A549 (cell line): ENCODE measurements around the gene HSH2D. TPM values are rescaled to one million over a fixed set of nuclear protein-coding genes. Genes with fewer than 3 reads are reported as not detected.

ENCODE experiments used
- ATAC-seq, 2 experiments: fragments of 200-7000 bp in 1 of 2; fragments of >200 bp in 1 of 2; cut with Nextera tagmentation in 1 of 2; cut with Tn5 transposase in 1 of 2; 3 replicates each; pipeline versions ENCODE4 v1.8.0 to v1.9.1; 2018 to 2020; ENCODE audit warnings: mild to moderate bottlenecking in 1 of 2, moderate library complexity in 1 of 2
- CTCF ChIA-PET: fragments of 300-600 bp; sonication (Branson Sonifier 250); formaldehyde crosslinking; extraction: SDS; loops from one replicate; lab custom pipeline; 2021; ENCODE audit warnings: antibody characterized with exemption, inconsistent platforms; lab: Yijun Ruan, JAX
- POLR2A ChIA-PET: fragments of 350-600 bp; formaldehyde crosslinking; extraction: SDS; loops from one replicate; lab custom pipeline; 2021; ENCODE audit warnings: antibody characterized with exemption, inconsistent platforms; lab: Yijun Ruan, JAX
- DNase-seq, 2 experiments: peaks; one replicate each; pipeline versions ENCODE4 v3.0.0 to v3.0.0-alpha.2; 2011 to 2016; ENCODE audit warnings: low read depth in 1 of 2, low spot score in 1 of 2
- FAIRE-seq: peaks from 2 replicates; lab custom pipeline; 2011; peaks lifted over from hg19 to GRCh38; lab: Jason Lieb, UNC
- H3K27ac ChIP-seq, 2 experiments: fragments of >200 bp; sonication (Bioruptor Twin); formaldehyde crosslinking; 3 replicates each; pipeline ENCODE4 v1.5.1; 2016 to 2017
- H3K4me1 ChIP-seq: fragments of >200 bp; sonication (Bioruptor Twin); formaldehyde crosslinking; 3 replicates; pipeline ENCODE4 v1.6.1; 2016
- H3K4me2 ChIP-seq: fragments of >200 bp; sonication (Bioruptor Twin); formaldehyde crosslinking; 3 replicates; pipeline ENCODE4 v1.6.1; 2016
- H3K4me3 ChIP-seq: fragments of >200 bp; sonication (Bioruptor Twin); formaldehyde crosslinking; 3 replicates; pipeline ENCODE4 v1.5.1; 2016
- H3K9me3 ChIP-seq: fragments of >200 bp; sonication (Bioruptor Twin); formaldehyde crosslinking; 3 replicates; pipeline ENCODE4 v1.6.1; 2016
- CEBPB ChIP-seq, 2 experiments: fragments of >200 bp in 1 of 2; sonication (Bioruptor Twin) in 1 of 2; formaldehyde crosslinking in 1 of 2; IDR thresholded peaks; 2 replicates each; pipeline ENCODE4 v1.6.1; 2012 to 2016
- EP300 ChIP-seq, 2 experiments: fragments of >200 bp; sonication (Bioruptor Twin); formaldehyde crosslinking; IDR thresholded peaks; 2 replicates in 1 of 2; 3 replicates in 1 of 2; pipeline ENCODE4 v1.6.1; 2016 to 2017
- FOSB ChIP-seq: fragments of 250-450 bp; sonication (Bioruptor Pico); IDR thresholded peaks from 2 replicates; pipeline ENCODE4 v1.5.0; 2020; ENCODE audit warnings: mild to moderate bottlenecking, moderate library complexity
- FOSL2 ChIP-seq, 2 experiments: fragments of 450-650 bp in 1 of 2; fragments of >200 bp in 1 of 2; sonication (Bioruptor Twin) in 1 of 2; formaldehyde crosslinking; IDR thresholded peaks; 2 replicates each; pipeline versions ENCODE4 v1.5.0 to v1.6.1; 2016 to 2020; ENCODE audit warnings: mild to moderate bottlenecking in 1 of 2, moderate library complexity in 1 of 2
- GATA3 ChIP-seq: IDR thresholded peaks from 2 replicates; pipeline ENCODE4 v1.6.1; 2012; ENCODE audit warnings: borderline replicate concordance
- HOXA7 ChIP-seq: fragments of 250-450 bp; sonication (Bioruptor Pico); IDR thresholded peaks from 2 replicates; pipeline ENCODE4 v1.5.0; 2020; ENCODE audit warnings: mild to moderate bottlenecking, moderate library complexity
- HOXB13 ChIP-seq: fragments of 250-450 bp; sonication (Bioruptor Pico); IDR thresholded peaks from 2 replicates; pipeline ENCODE4 v1.5.0; 2020; ENCODE audit warnings: low read depth, mild to moderate bottlenecking, moderate library complexity
- JUNB ChIP-seq: fragments of >200 bp; sonication (Bioruptor Twin); formaldehyde crosslinking; IDR thresholded peaks from 2 replicates; pipeline ENCODE4 v1.6.1; 2016
- KDM1A ChIP-seq: fragments of 200-600 bp; sonication (generic); IDR thresholded peaks from 2 replicates; pipeline ENCODE4 v1.6.1; 2016; ENCODE audit warnings: low read depth, mild to moderate bottlenecking
- KDM5A ChIP-seq: fragments of 200-600 bp; sonication (generic); IDR thresholded peaks from 2 replicates; pipeline ENCODE4 v1.6.1; 2016; ENCODE audit warnings: antibody characterized with exemption, mild to moderate bottlenecking
- MAZ ChIP-seq: fragments of 150-350 bp; IDR thresholded peaks from 2 replicates; pipeline ENCODE4 v1.6.1; 2014; ENCODE audit warnings: antibody characterized with exemption, low read depth, low read length, borderline replicate concordance
- NFE2L2 ChIP-seq: fragments of 150-350 bp; conservative IDR thresholded peaks from 2 replicates; pipeline ENCODE4 v1.6.1; 2014; ENCODE audit warnings: low read length
- NPAS2 ChIP-seq: fragments of 250-450 bp; sonication (Bioruptor Pico); IDR thresholded peaks from 2 replicates; pipeline ENCODE4 v1.8.0; 2022; ENCODE audit warnings: mild to moderate bottlenecking, moderate library complexity, borderline replicate concordance
- NR3C1 ChIP-seq: fragments of >200 bp; sonication (Bioruptor Twin); formaldehyde crosslinking; IDR thresholded peaks from 3 replicates; pipeline ENCODE4 v1.6.1; 2017
- RARB ChIP-seq: fragments of 250-450 bp; sonication (Bioruptor Pico); IDR thresholded peaks from 2 replicates; pipeline ENCODE4 v1.8.0; 2021; ENCODE audit warnings: mild to moderate bottlenecking, moderate library complexity
- RCOR1 ChIP-seq: fragments of 150-350 bp; IDR thresholded peaks from 2 replicates; pipeline ENCODE4 v1.6.1; 2014; ENCODE audit warnings: antibody characterized with exemption, low read length, low read depth
- RFX5 ChIP-seq: fragments of 450-650 bp; IDR thresholded peaks from 2 replicates; pipeline ENCODE4 v1.7.1; 2014; ENCODE audit warnings: antibody characterized with exemption, mild to moderate bottlenecking, moderate library complexity
- RNF2 ChIP-seq: fragments of 200-600 bp; sonication (generic); IDR thresholded peaks from 2 replicates; pipeline ENCODE4 v1.6.1; 2016; ENCODE audit warnings: low read depth, mild to moderate bottlenecking, antibody characterized with exemption, moderate library complexity, borderline replicate concordance
- SREBF2 ChIP-seq: fragments of 450-650 bp; IDR thresholded peaks from 2 replicates; pipeline ENCODE4 v1.6.1; 2014; ENCODE audit warnings: mild to moderate bottlenecking, moderate library complexity
- ZC3H11A ChIP-seq: fragments of 450-650 bp; IDR thresholded peaks from 2 replicates; pipeline ENCODE4 v1.6.1; 2014; ENCODE audit warnings: antibody characterized with exemption, mild to moderate bottlenecking
- ZSCAN20 ChIP-seq: fragments of 250-450 bp; sonication (Bioruptor Pico); IDR thresholded peaks from 2 replicates; pipeline ENCODE4 v1.8.0; 2022; ENCODE audit warnings: mild to moderate bottlenecking, moderate library complexity
- WGBS: methylation state at CpG from one replicate; pipeline ENCODE4 v1.1.6; 2017; ENCODE audit errors: missing lambda C conversion rate; 5-methylcytosine and 5-hydroxymethylcytosine counted together
- polyA plus RNA-seq, 4 experiments: library from polyadenylated mRNA; depleted of rRNA in 3 of 4; stranded (reverse); fragments of >200 nt; fragmentation: RNase III in 1 of 4; extraction: RNeasy Plus Mini Kit Qiagen cat#74134 plus additional on column Dnase treatment in 1 of 4; gene quantifications; 2 replicates in 3 of 4; 3 replicates in 1 of 4; pipeline ENCODE4 v1.2.3, GENCODE V29; 2011 to 2017
- TF ChIP-seq, protein P1 (sequence below): IDR thresholded peaks from 2 replicates; pipeline ENCODE4 v1.6.1; 2012
- TF ChIP-seq, protein P2 (sequence below): fragments of 200-600 bp; sonication (generic); IDR thresholded peaks from 2 replicates; pipeline ENCODE4 v1.6.1; 2016; ENCODE audit warnings: antibody characterized with exemption, mild to moderate bottlenecking, moderate library complexity
- TF ChIP-seq, protein P3 (sequence below): fragments of 250-450 bp; sonication (Bioruptor Pico); IDR thresholded peaks from 2 replicates; pipeline ENCODE4 v1.5.0; 2021; ENCODE audit warnings: mild to moderate bottlenecking, moderate library complexity, borderline replicate concordance
- TF ChIP-seq, protein P4 (sequence below): fragments of >200 bp; sonication (Bioruptor Twin); formaldehyde crosslinking; IDR thresholded peaks from 3 replicates; pipeline ENCODE4 v1.5.1; 2016
- TF ChIP-seq, protein P5 (sequence below): IDR thresholded peaks from 2 replicates; pipeline ENCODE4 v1.6.1; 2012

The HSH2D gene
- polyA plus RNA-seq, 2 of the 4 experiments (the other 2 are of a cell fraction), result 0.05 TPM; not detected in 1

DNA sequence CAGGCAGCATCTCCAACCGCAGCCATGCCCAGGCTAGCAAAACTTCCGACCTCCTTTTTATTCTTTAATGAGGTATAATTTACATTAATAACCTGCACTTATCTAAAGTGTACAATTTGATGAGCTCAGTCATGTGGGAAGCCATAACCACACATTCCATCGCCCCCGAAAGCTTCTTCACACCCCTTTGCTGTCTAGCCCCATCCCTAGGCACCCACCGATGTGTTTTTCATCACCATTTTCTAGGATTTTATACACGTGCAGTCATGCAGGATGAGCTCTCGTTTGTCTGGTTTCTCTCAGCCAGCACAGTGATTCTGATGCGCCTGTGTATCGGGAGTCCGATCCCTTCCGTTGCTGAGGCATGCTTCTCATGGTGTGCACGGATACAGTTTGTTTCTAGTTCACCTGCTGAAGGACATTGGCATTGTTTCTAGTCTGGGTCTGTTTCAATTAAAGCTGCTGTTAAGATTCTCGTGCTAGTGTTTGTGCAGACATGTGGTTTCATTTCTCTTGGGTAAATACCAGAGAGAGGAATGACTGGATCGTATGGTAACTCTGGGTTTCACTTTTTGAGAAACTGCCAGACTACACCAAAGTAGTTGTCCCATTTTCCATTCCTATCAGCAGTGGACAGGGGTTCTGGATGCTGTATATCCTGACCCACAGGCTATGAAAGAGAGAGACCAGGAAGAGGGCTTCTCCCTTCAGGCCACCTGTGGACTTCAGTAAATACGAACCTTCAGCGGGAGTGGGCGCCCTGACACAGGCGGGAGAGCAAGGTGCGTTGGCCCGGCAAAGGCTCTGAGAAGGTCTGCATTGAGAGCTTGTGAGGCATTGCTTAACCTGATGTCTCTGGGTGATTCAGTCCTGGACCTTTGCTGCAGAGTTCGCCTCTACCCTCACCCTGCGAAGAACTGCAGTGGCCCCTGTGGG lies 59.1 kb downstream of the HSH2D start:
- 84% methylated on average over 20 of the region's 22 CpGs for WGBS

DNA sequence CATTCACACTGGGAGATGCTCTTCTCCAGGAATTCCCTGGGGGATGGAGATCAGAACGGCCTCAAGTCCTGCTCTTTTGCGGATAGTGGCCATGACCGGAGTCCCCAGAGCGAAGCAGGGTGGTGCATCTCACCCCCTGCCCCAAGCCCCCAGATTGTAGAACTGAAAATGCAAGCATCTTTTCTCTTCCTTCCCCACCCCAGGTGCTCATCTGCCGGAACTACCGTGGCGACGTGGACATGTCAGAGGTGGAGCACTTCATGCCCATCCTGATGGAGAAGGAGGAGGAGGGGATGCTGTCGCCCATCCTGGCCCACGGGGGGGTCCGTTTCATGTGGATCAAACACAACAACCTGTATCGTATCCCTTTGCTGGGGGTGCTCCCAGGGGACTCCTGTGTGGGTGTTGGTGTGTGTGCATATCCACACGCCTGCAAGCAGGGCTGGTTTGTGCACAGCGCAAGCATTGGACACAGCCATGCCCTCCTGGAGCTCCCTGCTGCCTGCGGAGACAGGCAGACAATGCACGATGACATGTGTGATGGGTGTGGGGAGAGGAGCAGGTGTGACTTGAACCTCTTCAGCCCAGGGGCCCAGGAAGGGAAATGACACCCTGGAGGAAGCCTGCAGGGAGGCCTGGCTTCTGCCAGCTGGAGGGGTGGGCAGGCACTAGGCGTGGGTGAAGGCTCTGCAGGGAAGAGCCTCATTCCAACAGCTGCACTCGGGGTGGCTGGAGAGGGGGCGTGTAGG lies 59.9 kb downstream of the HSH2D start:
- no peak overlapping the region for H3K4me2 ChIP-seq
- CTCF ChIA-PET, result interaction anchor here (1.7 kb wide), 1 partner anchor 180 kb away, joined by 4 read pairs; no protein-coding TSS in a partner anchor
- DNase-seq, result no peak
- H3K27ac ChIP-seq, result no peak overlapping the region
- no peak for FAIRE-seq
- peaks cover 18% of the 10 kb centered on the region for H3K4me1 ChIP-seq
- 91% methylated on average over 18 of the region's 19 CpGs for WGBS
- no peak overlapping the region for H3K4me3 ChIP-seq
- POLR2A ChIA-PET, result no interaction called here
- TF ChIP-seq KDM1A (no peak), FOSB (no peak), NPAS2 (no peak), EP300 (IDR thresholded peaks at IDR 0.05) (no peak), RCOR1 (no peak), NFE2L2 (no peak), HOXB13 (CRISPR knock-in tag) (no peak), JUNB (no peak), KDM5A (no peak), HOXA7 (no peak), FOSL2 (IDR thresholded peaks at IDR 0.05) (no peak), FOSL2 (CRISPR knock-in tag; IDR thresholded peaks at IDR 0.05) (no peak), MAZ (no peak), ZSCAN20 (CRISPR knock-in tag) (no peak), GATA3 (no peak)
- TF ChIP-seq, protein P1, sequence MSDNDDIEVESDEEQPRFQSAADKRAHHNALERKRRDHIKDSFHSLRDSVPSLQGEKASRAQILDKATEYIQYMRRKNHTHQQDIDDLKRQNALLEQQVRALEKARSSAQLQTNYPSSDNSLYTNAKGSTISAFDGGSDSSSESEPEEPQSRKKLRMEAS, result no peak
- TF ChIP-seq, protein P2, sequence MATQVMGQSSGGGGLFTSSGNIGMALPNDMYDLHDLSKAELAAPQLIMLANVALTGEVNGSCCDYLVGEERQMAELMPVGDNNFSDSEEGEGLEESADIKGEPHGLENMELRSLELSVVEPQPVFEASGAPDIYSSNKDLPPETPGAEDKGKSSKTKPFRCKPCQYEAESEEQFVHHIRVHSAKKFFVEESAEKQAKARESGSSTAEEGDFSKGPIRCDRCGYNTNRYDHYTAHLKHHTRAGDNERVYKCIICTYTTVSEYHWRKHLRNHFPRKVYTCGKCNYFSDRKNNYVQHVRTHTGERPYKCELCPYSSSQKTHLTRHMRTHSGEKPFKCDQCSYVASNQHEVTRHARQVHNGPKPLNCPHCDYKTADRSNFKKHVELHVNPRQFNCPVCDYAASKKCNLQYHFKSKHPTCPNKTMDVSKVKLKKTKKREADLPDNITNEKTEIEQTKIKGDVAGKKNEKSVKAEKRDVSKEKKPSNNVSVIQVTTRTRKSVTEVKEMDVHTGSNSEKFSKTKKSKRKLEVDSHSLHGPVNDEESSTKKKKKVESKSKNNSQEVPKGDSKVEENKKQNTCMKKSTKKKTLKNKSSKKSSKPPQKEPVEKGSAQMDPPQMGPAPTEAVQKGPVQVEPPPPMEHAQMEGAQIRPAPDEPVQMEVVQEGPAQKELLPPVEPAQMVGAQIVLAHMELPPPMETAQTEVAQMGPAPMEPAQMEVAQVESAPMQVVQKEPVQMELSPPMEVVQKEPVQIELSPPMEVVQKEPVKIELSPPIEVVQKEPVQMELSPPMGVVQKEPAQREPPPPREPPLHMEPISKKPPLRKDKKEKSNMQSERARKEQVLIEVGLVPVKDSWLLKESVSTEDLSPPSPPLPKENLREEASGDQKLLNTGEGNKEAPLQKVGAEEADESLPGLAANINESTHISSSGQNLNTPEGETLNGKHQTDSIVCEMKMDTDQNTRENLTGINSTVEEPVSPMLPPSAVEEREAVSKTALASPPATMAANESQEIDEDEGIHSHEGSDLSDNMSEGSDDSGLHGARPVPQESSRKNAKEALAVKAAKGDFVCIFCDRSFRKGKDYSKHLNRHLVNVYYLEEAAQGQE, result no peak
- no peak for ATAC-seq
- H3K9me3 ChIP-seq, result no peaks in the 10 kb centered on the region

More for the DNA sequence above, 59.1 kb downstream of the HSH2D start:
- H3K9me3 ChIP-seq, result no peaks in the 10 kb centered on the region
- H3K4me3 ChIP-seq, result no peak overlapping the region
- no peak for ATAC-seq
- TF ChIP-seq RNF2, result no peak
- TF ChIP-seq SREBF2, result no peak
- TF ChIP-seq, protein P3, sequence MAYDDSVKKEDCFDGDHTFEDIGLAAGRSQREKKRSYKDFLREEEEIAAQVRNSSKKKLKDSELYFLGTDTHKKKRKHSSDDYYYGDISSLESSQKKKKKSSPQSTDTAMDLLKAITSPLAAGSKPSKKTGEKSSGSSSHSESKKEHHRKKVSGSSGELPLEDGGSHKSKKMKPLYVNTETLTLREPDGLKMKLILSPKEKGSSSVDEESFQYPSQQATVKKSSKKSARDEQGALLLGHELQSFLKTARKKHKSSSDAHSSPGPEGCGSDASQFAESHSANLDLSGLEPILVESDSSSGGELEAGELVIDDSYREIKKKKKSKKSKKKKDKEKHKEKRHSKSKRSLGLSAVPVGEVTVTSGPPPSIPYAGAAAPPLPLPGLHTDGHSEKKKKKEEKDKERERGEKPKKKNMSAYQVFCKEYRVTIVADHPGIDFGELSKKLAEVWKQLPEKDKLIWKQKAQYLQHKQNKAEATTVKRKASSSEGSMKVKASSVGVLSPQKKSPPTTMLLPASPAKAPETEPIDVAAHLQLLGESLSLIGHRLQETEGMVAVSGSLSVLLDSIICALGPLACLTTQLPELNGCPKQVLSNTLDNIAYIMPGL (CRISPR knock-in tag), result no peak
- TF ChIP-seq ZC3H11A, result no peak
- TF ChIP-seq, protein P4, sequence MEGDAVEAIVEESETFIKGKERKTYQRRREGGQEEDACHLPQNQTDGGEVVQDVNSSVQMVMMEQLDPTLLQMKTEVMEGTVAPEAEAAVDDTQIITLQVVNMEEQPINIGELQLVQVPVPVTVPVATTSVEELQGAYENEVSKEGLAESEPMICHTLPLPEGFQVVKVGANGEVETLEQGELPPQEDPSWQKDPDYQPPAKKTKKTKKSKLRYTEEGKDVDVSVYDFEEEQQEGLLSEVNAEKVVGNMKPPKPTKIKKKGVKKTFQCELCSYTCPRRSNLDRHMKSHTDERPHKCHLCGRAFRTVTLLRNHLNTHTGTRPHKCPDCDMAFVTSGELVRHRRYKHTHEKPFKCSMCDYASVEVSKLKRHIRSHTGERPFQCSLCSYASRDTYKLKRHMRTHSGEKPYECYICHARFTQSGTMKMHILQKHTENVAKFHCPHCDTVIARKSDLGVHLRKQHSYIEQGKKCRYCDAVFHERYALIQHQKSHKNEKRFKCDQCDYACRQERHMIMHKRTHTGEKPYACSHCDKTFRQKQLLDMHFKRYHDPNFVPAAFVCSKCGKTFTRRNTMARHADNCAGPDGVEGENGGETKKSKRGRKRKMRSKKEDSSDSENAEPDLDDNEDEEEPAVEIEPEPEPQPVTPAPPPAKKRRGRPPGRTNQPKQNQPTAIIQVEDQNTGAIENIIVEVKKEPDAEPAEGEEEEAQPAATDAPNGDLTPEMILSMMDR, result no peak
- TF ChIP-seq, protein P5, sequence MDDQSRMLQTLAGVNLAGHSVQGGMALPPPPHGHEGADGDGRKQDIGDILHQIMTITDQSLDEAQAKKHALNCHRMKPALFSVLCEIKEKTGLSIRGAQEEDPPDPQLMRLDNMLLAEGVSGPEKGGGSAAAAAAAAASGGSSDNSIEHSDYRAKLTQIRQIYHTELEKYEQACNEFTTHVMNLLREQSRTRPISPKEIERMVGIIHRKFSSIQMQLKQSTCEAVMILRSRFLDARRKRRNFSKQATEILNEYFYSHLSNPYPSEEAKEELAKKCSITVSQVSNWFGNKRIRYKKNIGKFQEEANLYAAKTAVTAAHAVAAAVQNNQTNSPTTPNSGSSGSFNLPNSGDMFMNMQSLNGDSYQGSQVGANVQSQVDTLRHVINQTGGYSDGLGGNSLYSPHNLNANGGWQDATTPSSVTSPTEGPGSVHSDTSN, result no peak
- no peak for TF ChIP-seq RARB (CRISPR knock-in tag)
- TF ChIP-seq RCOR1, result no peak
- no peak for TF ChIP-seq CEBPB (IDR thresholded peaks at IDR 0.05)
- TF ChIP-seq RFX5, result no peak
- no peak for TF ChIP-seq NR3C1
- no peak for TF ChIP-seq HOXA7
- TF ChIP-seq, all 56 proteins: peak for 0
- FAIRE-seq (no peak), DNase-seq (no peak)
- H3K4me1 ChIP-seq, result peaks cover 18% of the 10 kb centered on the region
- CTCF ChIA-PET, result interaction anchor here (1.7 kb wide), 1 partner anchor 181 kb away, joined by 4 read pairs; no protein-coding TSS in a partner anchor
- no peak overlapping the region for H3K4me2 ChIP-seq
- H3K27ac ChIP-seq, result no peak overlapping the region
- POLR2A ChIA-PET, result no interaction called here
